ACHN (cell line): ENCODE measurements around the gene ITIH4.

Source experiments
- DNase-seq: peaks from one replicate; pipeline ENCODE4 v3.0.0-alpha.2; 2015
- in situ Hi-C: cut with HindIII; loops from 2 replicates; pipeline ENCODE4 v1.10.0; 2017; ENCODE audit warnings: low sequenced_read_pairs, low pct_ligation_motif_present, low pct_unique_long_range_greater_than_20kb

Gene ITIH4

GRCh38 chr3:52838561-52839267 lies 8.2 kb upstream of the ITIH4 start:
- in situ Hi-C loops = no loop called here
- no peak for DNase-seq

DNA sequence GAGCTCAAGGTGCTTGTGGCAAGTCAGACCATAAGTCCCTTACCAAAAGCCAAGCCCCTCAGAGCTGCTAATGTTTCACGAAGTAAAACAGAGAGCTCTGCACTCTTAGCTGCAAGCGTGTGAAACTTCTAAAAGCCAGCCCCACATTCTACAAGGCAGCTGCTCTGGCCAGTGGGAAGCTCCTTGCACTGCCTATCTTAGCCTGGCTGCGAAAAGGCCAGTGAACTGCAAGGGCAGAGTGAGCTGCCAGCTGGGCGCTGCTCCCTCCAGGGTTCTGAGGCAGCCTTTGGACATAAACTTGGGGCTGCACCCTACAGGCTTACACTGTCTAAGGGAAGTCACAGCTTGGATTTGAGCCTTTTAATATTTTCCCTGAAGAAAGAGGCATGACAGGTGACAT lies 6.5 kb upstream of the ITIH4 start:
- no peak for DNase-seq
- in situ Hi-C loops = no loop called here

- no peak for DNase-seq
- in situ Hi-C loops = no loop called here
These were observed 6.0 kb upstream of the ITIH4 start for GRCh38 chr3:52836471-52836845.

DNA sequence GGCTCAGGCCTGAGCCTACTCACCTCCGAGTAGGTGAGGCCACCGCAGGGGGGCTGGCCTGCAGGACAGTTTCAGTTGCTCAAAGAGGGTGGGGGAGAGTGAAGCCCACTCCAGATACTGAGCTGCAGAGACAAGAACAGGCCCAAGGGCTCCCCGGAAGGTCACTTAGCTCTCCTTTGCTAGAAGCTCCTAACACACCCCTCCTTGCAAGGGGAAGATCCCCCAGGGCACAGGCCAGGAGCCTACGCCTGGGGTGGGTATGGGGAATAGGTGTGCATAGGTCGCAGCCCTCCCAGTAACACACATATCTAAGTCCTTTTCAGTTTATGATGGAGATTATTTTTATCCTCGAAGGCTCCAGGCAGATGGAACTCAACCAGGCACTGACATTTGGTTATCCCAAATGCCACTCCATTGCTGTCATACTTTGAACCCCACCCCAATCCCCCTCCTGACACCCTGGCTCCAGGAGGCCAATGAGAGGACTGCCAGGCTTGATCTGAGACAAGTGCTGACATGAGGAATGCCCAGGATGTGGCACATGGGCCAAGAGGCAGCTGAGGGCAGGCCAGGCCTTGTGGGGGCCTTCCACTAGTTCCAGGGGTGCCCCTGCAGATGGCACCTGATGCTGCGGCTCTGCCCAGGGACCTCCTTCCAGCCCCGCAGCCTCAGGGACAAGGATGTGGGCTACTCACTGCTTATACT lies 5.4 kb upstream of the ITIH4 start:
- in situ Hi-C loops = no loop called here
- no peak for DNase-seq

GRCh38 chr3:52834871-52835501 lies 4.5 kb upstream of the ITIH4 start, which contains the start of gene MUSTN1:
Gene MUSTN1 (minus strand): TSS chr3:52835019. CDS start chr3:52834948, 71 bp downstream.
- in situ Hi-C loops = no loop called here
- no peak for DNase-seq

GRCh38 chr3:52833202-52833601 lies 2.7 kb upstream of the ITIH4 start:
- DNase-seq = no peak
- in situ Hi-C loops = no loop called here

GRCh38 chr3:52831500-52832301 lies 1.2 kb upstream of the ITIH4 start:
- DNase-seq = peak; percentile 81
- in situ Hi-C loops = no loop called here

- in situ Hi-C loops = no loop called here
- DNase-seq = no peak
These were observed 487 bp downstream of the ITIH4 start for GRCh38 chr3:52829906-52830463.

GRCh38 chr3:52829482-52829881 lies 990 bp downstream of the ITIH4 start:
- in situ Hi-C loops = no loop called here
- DNase-seq = no peak

- peak; percentile 89 for DNase-seq
- in situ Hi-C loops = no loop called here
These were observed 2.6 kb downstream of the ITIH4 start for GRCh38 chr3:52827866-52828376.

GRCh38 chr3:52827441-52827840 lies 3.0 kb downstream of the ITIH4 start:
- in situ Hi-C loops = no loop called here
- peak; percentile 72 for DNase-seq

DNA sequence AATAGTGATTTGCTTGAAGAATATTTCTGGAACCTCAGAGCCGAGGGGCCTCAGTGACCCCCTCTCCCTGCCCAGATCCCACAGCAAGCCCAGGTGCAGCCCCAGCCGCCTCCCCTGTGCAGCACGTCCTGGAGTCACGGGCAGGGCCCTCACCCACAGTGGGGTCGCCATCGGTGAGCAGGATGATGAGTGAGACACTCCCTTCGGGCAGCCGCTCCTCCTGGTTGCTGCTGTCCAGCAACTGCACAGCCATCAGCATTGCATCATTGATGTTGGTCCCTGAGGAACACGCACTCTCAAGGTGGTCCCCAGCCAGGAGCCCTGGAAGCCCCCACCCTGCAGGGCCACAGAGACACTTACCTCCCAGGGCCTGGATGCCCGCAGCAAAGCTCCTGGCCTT lies 6.4 kb downstream of the ITIH4 start:
- no peak for DNase-seq
- in situ Hi-C loops = no loop called here

- no peak for DNase-seq
- in situ Hi-C loops = no loop called here
These were observed 8.1 kb downstream of the ITIH4 start for GRCh38 chr3:52822363-52822762.

DNA sequence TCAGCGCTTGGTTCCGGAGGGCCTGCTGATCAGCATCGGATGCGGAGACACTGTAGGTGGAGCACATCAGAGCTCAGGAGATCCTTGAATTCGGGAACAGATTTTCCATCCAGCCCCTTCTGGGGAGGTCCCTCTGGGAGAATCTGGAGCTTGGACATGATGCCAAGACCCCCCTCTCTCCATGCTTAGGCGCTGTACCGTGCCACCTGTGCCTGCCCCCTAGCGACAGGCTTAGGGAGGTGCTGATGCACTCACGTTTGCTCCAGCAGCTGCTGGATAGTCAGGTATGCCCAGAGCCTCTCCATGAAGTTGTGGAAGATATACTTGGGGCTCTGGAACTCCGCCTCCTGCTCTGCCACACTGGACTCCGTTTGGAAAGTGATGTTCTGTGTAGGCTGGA lies 9.7 kb downstream of the ITIH4 start:
- no peak for DNase-seq
- in situ Hi-C loops = no loop called here

DNA sequence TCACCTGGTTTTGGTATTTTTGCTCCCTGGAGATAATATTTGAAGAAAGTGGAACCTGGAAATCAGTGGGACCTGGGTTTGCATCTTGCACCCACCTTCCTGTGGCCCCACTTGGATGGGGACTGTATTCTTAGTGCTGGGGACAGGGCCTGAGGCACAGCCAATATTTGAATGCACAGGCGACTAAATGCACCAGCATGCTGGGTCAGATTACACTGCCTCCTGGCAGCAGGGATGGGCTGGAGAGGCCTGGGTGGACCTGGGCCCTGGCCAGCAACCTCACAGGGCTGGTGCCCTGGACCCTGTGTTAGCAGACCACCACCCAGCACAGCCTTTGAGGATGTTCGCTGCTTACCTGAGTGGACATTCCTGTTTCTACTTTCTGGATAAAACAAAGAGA lies 10.5 kb downstream of the ITIH4 start:
- in situ Hi-C loops = no loop called here
- DNase-seq = no peak

- in situ Hi-C loops = no loop called here
- DNase-seq = no peak
These were observed 12.6 kb downstream of the ITIH4 start for GRCh38 chr3:52817860-52818259.

DNA sequence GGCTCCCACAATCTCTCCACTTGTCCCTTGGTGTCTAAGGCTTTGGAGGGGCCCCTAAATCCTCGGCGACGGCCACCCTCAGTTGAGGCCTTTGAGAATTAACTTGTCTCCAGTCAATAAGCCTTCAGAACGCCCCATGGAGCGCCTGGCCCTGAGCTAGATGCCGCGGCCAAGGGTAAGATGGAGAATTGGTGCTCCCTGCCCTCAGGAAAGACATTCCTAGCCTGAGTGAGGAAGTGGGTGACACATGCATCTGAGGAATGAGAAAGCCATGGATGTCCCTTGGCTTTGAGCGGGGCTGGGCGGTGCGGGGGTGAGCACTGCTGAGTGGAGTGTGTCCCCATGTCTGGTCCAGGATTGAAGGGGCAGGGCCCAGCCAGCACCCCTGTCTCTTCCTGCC lies 13.3 kb downstream of the ITIH4 start:
- in situ Hi-C loops = no loop called here
- no peak for DNase-seq

DNA sequence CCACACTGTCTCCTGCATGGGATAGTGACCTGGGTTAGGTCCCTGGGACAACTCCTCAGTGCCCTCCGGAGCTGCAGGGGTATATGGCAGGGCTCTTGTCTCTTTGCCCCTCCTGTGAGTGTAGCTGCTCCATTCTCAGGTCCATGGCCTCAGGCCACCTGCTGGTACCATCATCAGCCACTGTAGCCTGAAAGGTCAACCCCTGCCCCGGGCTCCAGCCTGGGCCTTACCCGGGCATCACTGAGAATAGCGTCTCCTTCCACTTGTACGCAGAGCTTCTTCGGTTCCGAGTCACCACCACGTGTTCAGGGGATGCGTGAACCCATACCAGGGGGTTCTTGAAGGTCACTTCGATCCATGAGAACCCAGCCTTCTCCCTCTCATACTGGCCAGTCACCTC lies 13.8 kb downstream of the ITIH4 start:
- DNase-seq = no peak
- in situ Hi-C loops = no loop called here

DNA sequence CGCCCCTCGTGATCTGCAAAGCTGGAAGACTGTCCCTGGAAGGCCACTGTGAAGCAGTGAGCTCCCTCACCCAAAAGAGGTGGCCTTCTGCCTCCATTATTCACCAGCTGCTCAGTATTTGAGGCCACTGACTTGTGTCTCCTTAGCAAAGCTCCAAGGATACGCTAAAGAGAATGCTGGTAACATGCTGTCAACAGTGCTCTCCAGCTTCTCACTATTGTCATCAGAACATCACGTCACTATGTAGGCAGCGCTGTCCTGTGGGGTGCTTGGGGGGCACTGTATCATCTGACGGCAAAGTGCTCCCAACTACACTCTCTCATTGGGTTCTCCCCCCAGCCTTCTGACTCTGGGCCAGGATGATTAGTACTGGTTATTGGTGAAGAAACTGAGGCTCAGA lies 14.3 kb downstream of the ITIH4 start:
- no peak for DNase-seq
- in situ Hi-C loops = no loop called here
